Measurements from ENCODE around the gene DUSP10. TPM values are rescaled to one million over a fixed set of nuclear protein-coding genes. Genes with fewer than 3 reads are reported as not detected.

The DUSP10 gene
- total RNA-seq, 1 experiment from 2014 or later = 15.9 TPM

DNA sequence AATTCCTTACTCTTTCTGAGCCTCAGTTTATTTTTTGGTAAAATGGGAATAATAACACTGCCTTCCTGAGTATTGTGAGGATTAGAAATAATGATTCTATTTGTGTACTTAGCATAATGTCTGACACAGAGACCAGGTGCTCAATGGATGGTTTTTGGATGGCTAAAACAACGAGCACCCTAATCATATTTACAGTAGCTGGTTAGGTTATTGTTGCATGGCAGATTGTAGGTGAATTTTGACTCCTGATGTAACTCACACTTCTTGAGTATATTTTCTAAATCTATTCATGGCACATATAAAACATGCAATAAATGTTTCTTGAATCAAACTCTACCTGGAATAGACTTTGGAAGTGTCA is 11.9 kb upstream of the DUSP10 start:
- H3K27ac Mint-ChIP-seq (ENCODE audit: low read depth, unreplicated experiment) = no peak overlapping the region
- peaks cover 8% of the 10 kb centered on the region for H3K4me1 Mint-ChIP-seq (ENCODE audit: insufficient read depth, unreplicated experiment)
- no peaks in the 10 kb centered on the region for H3K9me3 Mint-ChIP-seq (ENCODE audit: unreplicated experiment)
- no peak overlapping the region for H3K4me3 Mint-ChIP-seq (ENCODE audit: unreplicated experiment)
- POLR2A ChIA-PET = no interaction called here
- no peak for DNase-seq (ENCODE audit: unreplicated experiment)
- TF ChIP-seq, protein P1, sequence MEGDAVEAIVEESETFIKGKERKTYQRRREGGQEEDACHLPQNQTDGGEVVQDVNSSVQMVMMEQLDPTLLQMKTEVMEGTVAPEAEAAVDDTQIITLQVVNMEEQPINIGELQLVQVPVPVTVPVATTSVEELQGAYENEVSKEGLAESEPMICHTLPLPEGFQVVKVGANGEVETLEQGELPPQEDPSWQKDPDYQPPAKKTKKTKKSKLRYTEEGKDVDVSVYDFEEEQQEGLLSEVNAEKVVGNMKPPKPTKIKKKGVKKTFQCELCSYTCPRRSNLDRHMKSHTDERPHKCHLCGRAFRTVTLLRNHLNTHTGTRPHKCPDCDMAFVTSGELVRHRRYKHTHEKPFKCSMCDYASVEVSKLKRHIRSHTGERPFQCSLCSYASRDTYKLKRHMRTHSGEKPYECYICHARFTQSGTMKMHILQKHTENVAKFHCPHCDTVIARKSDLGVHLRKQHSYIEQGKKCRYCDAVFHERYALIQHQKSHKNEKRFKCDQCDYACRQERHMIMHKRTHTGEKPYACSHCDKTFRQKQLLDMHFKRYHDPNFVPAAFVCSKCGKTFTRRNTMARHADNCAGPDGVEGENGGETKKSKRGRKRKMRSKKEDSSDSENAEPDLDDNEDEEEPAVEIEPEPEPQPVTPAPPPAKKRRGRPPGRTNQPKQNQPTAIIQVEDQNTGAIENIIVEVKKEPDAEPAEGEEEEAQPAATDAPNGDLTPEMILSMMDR (IDR thresholded peaks at IDR 0.05; ENCODE audit: unreplicated experiment) = no peak
- no TSS peak for BruUV-seq (replicated peaks)
- intact Hi-C loops (cut with micrococcal nuclease) = no loop called here
- H3K27me3 Mint-ChIP-seq (ENCODE audit: insufficient read depth, unreplicated experiment) = no peaks in the 10 kb centered on the region
- H3K36me3 Mint-ChIP-seq (ENCODE audit: insufficient read depth, unreplicated experiment) = no peaks in the 10 kb centered on the region
- CTCF ChIA-PET = no interaction called here

DNA sequence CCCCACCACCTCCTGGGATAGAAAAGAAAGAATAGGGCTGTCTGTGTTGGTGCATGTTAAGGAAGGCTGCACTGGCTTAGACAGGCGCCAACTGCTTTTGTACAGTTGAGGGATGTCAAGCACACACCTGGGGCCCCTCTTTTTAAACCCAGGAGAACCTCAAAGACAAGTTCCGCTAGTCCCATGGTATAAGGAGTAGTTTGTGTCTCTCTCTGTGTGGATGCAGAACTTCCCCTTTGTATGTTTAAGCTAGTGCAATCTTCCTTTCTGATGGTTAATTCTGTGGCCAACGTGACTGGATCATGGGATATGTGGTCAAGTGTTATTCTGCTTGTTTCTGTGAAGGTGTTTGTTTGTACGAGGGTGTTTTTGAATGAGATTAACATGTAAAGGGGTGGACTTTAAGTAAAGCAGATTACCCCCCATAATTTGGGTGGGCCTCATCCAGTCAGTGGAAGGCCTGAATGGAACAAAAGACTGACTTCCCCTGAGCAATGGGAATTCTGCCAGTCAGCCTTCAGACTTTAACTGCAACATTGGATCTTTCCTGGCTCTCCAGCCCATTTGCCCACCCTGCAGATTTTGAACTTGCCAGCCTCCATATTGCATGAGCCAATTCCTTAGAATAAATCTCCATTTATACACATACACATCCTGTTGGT is 9.5 kb upstream of the DUSP10 start:
- DNase-seq (ENCODE audit: unreplicated experiment) = no peak

DNA sequence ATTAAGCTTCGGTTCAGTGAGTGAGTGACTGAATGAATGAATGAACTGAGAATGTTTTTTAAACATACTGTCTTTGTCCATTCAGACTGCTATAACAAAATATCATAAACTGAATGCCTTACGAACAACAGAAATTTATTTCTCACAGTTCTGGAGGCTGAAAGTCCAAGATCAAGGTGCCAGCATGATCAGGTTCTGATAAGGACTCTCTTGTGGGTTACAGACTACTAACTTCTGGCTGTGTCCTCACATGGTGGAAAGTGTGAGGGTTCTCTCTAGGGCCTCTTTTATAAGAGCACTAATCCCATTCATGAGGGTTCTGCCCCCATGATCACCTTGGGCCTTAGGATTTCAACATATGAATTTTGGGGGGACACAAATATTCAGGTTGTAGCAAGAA is 7.1 kb upstream of the DUSP10 start:
- intact Hi-C loops (cut with micrococcal nuclease) = no loop called here
- no peaks in the 10 kb centered on the region for H3K36me3 Mint-ChIP-seq (ENCODE audit: insufficient read depth, unreplicated experiment)
- CTCF ChIA-PET = interaction anchor here (0.7 to 1.0 kb wide), 3 partner anchors 11 to 259 kb away, joined by 3 read pairs; no protein-coding TSS in a partner anchor
- no peaks in the 10 kb centered on the region for H3K27me3 Mint-ChIP-seq (ENCODE audit: insufficient read depth, unreplicated experiment)
- BruUV-seq (replicated peaks) = no TSS peak
- H3K4me1 Mint-ChIP-seq (ENCODE audit: insufficient read depth, unreplicated experiment) = peaks cover 2% of the 10 kb centered on the region
- H3K27ac Mint-ChIP-seq (ENCODE audit: low read depth, unreplicated experiment) = no peak overlapping the region
- H3K9me3 Mint-ChIP-seq (ENCODE audit: unreplicated experiment) = no peaks in the 10 kb centered on the region
- TF ChIP-seq, protein P1 (IDR thresholded peaks at IDR 0.05; ENCODE audit: unreplicated experiment) = no peak
- DNase-seq (ENCODE audit: unreplicated experiment) = no peak
- POLR2A ChIA-PET = interaction anchor here (1.2 to 1.7 kb wide), 4 partner anchors 9 to 143 kb away, joined by 3 to 5 read pairs (median 4); no protein-coding TSS in a partner anchor
- H3K4me3 Mint-ChIP-seq (ENCODE audit: unreplicated experiment) = no peak overlapping the region

More for the DNA sequence above, 9.5 kb upstream of the DUSP10 start:
- Mint-ChIP-seq H3K27ac (ENCODE audit: low read depth, unreplicated experiment) (no peak overlapping the region), H3K9me3 (ENCODE audit: unreplicated experiment) (no peaks in the 10 kb centered on the region), H3K4me1 (ENCODE audit: insufficient read depth, unreplicated experiment) (no peaks in the 10 kb centered on the region), H3K27me3 (ENCODE audit: insufficient read depth, unreplicated experiment) (no peaks in the 10 kb centered on the region), H3K4me3 (ENCODE audit: unreplicated experiment) (no peak overlapping the region), H3K36me3 (ENCODE audit: insufficient read depth, unreplicated experiment) (no peaks in the 10 kb centered on the region)
- intact Hi-C loops (cut with micrococcal nuclease) = no loop called here
- POLR2A ChIA-PET = interaction anchor here (0.7 to 1.5 kb wide), 4 partner anchors 9 to 94 kb away, joined by 3 to 5 read pairs (median 3); partner anchors contain the start of gene DUSP10
- TF ChIP-seq, protein P1 (IDR thresholded peaks at IDR 0.05; ENCODE audit: unreplicated experiment) = no peak
- BruUV-seq (replicated peaks) = no TSS peak
- CTCF ChIA-PET = no interaction called here

DNA sequence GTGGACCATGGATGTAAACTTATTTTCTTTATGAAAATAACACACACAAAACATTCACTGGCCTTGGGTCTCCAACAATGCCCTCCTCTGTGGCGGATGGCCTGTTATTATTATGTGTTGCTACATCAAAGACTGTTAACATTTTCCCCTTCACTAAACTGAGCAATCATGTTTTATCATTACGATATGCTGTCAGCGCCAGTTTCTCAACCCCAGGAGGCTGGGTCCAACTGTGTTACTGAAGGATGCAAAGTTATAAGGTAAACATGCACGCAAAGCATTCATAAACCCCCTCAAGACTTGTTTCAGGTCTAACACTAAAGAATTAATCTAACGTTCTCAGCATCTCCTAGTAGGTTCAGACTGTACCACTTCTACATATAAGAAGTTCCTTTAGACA is 6.0 kb upstream of the DUSP10 start:
- intact Hi-C loops (cut with micrococcal nuclease) = no loop called here
- Mint-ChIP-seq H3K36me3 (ENCODE audit: insufficient read depth, unreplicated experiment) (no peaks in the 10 kb centered on the region), H3K9me3 (ENCODE audit: unreplicated experiment) (no peaks in the 10 kb centered on the region), H3K4me3 (ENCODE audit: unreplicated experiment) (no peak overlapping the region), H3K27ac (ENCODE audit: low read depth, unreplicated experiment) (no peak overlapping the region), H3K27me3 (ENCODE audit: insufficient read depth, unreplicated experiment) (no peaks in the 10 kb centered on the region), H3K4me1 (ENCODE audit: insufficient read depth, unreplicated experiment) (peaks cover 10% of the 10 kb centered on the region)
- ChIA-PET CTCF (interaction anchor here (0.6 to 1.9 kb wide), 2 partner anchors 204 to 708 kb away, joined by 3 to 9 read pairs; no protein-coding TSS in a partner anchor), POLR2A (no interaction called here)
- TF ChIP-seq, protein P1 (IDR thresholded peaks at IDR 0.05; ENCODE audit: unreplicated experiment) = no peak
- DNase-seq (ENCODE audit: unreplicated experiment) = no peak
- BruUV-seq (replicated peaks) = no TSS peak
